Measurements from ENCODE around the gene MAPK7. TPM values are rescaled to one million over a fixed set of nuclear protein-coding genes. Genes with fewer than 3 reads are reported as not detected.
A peak's percentile ranks its signal among the peaks of the same experiment; 100 is the strongest.

Gene MAPK7
- total and polyA plus RNA-seq, 2 of the 8 experiments (the other 6 are each of a cell fraction or from before 2014, with no cell fraction given) = 15.2 to 28.1 TPM

DNA sequence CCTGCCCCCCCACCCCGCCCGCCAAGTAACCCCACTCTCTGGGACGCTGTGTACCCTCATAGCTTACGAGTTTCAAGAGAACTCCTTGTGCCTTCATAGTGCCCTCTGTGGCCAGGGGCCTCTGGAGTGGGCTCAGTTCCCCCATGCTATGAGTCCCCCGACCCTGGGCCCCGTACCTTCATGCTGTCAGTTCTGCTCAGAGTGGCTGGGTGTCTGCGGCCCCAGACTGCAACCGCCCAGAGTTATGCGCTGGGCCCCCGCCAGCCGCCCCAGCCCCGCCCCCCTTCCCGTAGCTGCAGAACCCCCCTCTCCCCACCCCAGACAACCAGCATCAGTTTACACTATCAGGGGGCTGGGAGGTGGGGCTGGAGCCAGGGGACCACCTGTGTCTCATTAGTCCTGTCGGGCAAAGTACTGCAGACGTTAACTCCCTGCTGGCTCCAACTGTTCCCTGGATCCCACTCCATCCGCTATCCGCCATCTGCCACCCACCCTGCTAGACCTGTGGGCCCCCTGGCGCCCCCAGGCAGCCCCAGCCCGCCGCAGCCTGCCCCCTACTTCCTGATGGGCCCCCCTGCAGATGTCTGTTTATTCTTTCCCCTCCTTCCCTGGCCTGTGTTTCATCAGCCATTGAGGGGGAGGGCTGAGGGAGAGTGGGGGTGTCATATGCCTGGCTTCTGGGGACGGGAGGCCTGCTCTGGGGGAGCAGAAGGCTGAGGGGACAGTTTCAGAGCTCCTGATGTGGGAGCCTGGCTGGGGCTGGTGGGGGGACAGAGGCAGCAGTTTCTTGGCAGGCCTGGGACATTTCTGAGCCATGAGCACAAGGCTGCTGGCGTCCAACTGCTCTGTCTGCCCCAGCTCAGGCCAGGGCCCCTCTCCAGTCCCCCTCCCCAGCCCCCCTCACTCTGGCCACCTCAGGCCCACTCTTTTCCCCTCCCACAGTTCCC is 8.9 kb downstream of the MAPK7 start, which contains the start of gene MFAP4:
Gene MFAP4 (minus strand): TSS at position 217 of the 947 bp plus-strand sequence. CDS start 35 bp downstream, at position 182.
- Histone ChIP-seq H2BK5ac (ENCODE audit: low read depth, low read length) (peak within 1 kb of the TSS; percentile 66; the same call in 1 of the 2 replicates), H3K79me2 (ENCODE audit: control insufficient read depth in 1 of 2, insufficient read depth in 2 of 2, low read length in 2 of 2) (peaks cover 0 to 3% of the 10 kb centered on the region in 2 experiments; a peak in 2 of 4 replicates), H3K4me1 (replicated peaks in 1 of 4; ENCODE audit: control insufficient read depth in 3 of 4, insufficient read depth in 4 of 4, low read length in 3 of 4) (peaks cover 8 to 22% (median 15%) of the 10 kb centered on the region in 4 experiments), H3K36me3 (ENCODE audit: control insufficient read depth in 2 of 4, insufficient read depth in 4 of 4, low read length in 3 of 4) (peaks cover 17 to 33% (median 21%) of the 10 kb centered on the region in 4 experiments), H2BK120ac (replicated peaks; ENCODE audit: low read depth, low read length) (peak within 1 kb of the TSS; percentile 27), H3K27ac (ENCODE audit: low read depth, low read length) (peak within 1 kb of the TSS; percentile 30; the same call in 1 of the 2 replicates), H4K20me1 (replicated peaks in 1 of 2; ENCODE audit: control insufficient read depth in 1 of 2, insufficient read depth in 2 of 2, low read length in 2 of 2) (peaks cover 3 to 13% of the 10 kb centered on the region in 2 experiments), H3K14ac (ENCODE audit: insufficient read length) (no peak within 1 kb of the TSS), H3K56ac (replicated peaks; ENCODE audit: insufficient read length, low read depth, low read length) (no peak within 1 kb of the TSS), H3K9me3 (ENCODE audit: insufficient read depth in 2 of 2, low read depth in 1 of 2, low read length in 1 of 2) (no peaks in the 10 kb centered on the region), H2AFZ (ENCODE audit: low read length) (no peak within 1 kb of the TSS), H4K8ac (ENCODE audit: extremely low read depth, insufficient read depth, low read length) (peak within 1 kb of the TSS; percentile 53; the same call in 1 of the 2 replicates), H3K4ac (replicated peaks; ENCODE audit: insufficient read length, low read depth, low read length) (peak within 1 kb of the TSS; percentile 95), H3K9ac (replicated peaks in 1 of 4; ENCODE audit: extremely low read depth in 1 of 4, low read depth in 3 of 4, low read length in 3 of 4) (peak within 1 kb of the TSS in 1 of 4 experiments; percentile 37; a peak in 1 of 7 replicates), H3K79me1 (ENCODE audit: low read depth, low read length) (peaks cover 5% of the 10 kb centered on the region), H2BK12ac (ENCODE audit: low read depth, low read length) (peak within 1 kb of the TSS; percentile 94), H2BK15ac (ENCODE audit: low read length) (peak within 1 kb of the TSS; percentile 96; the same call in 1 of the 2 replicates), H4K91ac (replicated peaks; ENCODE audit: insufficient read length, low read length) (peak within 1 kb of the TSS; percentile 77), H2BK20ac (ENCODE audit: low read length) (peak within 1 kb of the TSS; percentile 93; the same call in 1 of the 2 replicates), H4K5ac (ENCODE audit: insufficient read length, low read depth, low read length) (peak within 1 kb of the TSS; percentile 58), H3K18ac (ENCODE audit: extremely low read depth, low read length) (peak within 1 kb of the TSS; percentile 75), H2AK5ac (ENCODE audit: low read depth, low read length) (peak within 1 kb of the TSS; percentile 53; the same call in 1 of the 2 replicates), H3K4me2 (ENCODE audit: insufficient read depth in 1 of 2, low read depth in 2 of 2, low read length in 2 of 2) (peak within 1 kb of the TSS; percentile 46 to 53), H3K23ac (ENCODE audit: insufficient read length) (no peak within 1 kb of the TSS), H3K23me2 (ENCODE audit: low read depth, low read length) (peaks cover 3% of the 10 kb centered on the region; the same call in 1 of the 2 replicates), H3K27me3 (replicated peaks in 1 of 4; ENCODE audit: control insufficient read depth in 3 of 4, extremely low read depth in 1 of 4, insufficient read depth in 3 of 4, low read length in 3 of 4) (no peaks in the 10 kb centered on the region), H3K4me3 (ENCODE audit: extremely low read depth in 1 of 4, insufficient read depth in 2 of 4, low read depth in 3 of 4, low read length in 4 of 4) (peak within 1 kb of the TSS in 3 of 4 experiments; percentile 17 to 49 (median 18); a peak in 4 of 8 replicates)
- CTCF ChIA-PET (ENCODE audit: partially characterized antibody) = interaction anchor here (0.8 to 2.1 kb wide), 3 partner anchors 10 to 60 kb away, joined by 3 to 12 read pairs (median 3); partner anchors contain the start of gene B9D1
- peak in 1 of 2 experiments; percentile 66 for DNase-seq (ENCODE audit: low read depth in 1 of 2, low spot score in 2 of 2)
- 15% methylated on average over 10 of the region's 22 CpGs; no CpG with 5 or more reads in 1 of the 2 experiments for WGBS, 2 experiments (ENCODE audit: extremely low coverage in 1 of 2, insufficient coverage in 1 of 2, insufficient read length in 1 of 2, insufficient replicate concordance in 2 of 2, low coverage in 1 of 2, low lambda C conversion rate in 2 of 2, missing lambda C conversion rate in 1 of 2)
- TF ChIP-seq TAF1 (IDR thresholded peaks at IDR 0.05; ENCODE audit: low read depth, low read length) (peak; percentile 48; the same call in 1 of the 2 replicates), RNF2 (IDR thresholded peaks at IDR 0.05; ENCODE audit: borderline replicate concordance, low read depth, low read length, missing control alignments, poor library complexity, severe bottlenecking) (no peak), CTBP2 (IDR thresholded peaks at IDR 0.05; ENCODE audit: borderline replicate concordance, insufficient read depth, insufficient read length, low read length) (no peak), SIRT6 (IDR thresholded peaks at IDR 0.05; ENCODE audit: low read length) (no peak), CBX8 (IDR thresholded peaks at IDR 0.05; ENCODE audit: borderline replicate concordance, low read depth, low read length) (no peak), SIN3A (conservative IDR thresholded peaks at IDR 0.05 in 1 of 2, IDR thresholded peaks at IDR 0.05 in 1 of 2; ENCODE audit: low read depth in 1 of 2, low read length in 2 of 2) (0 out of 4 replicates have a peak, but pooled peaks of 1 of the 2 experiments have one; percentile 35), CEBPB (IDR thresholded peaks at IDR 0.05; ENCODE audit: low read depth, low read length) (0 out of 2 replicates have a peak, but pooled peaks have one; percentile 8), MAFK (IDR thresholded peaks at IDR 0.05; ENCODE audit: low read depth, low read length) (no peak), TEAD4 (IDR thresholded peaks at IDR 0.05; ENCODE audit: low read depth, low read length) (0 out of 2 replicates have a peak, but pooled peaks have one; percentile 3)
- FAIRE-seq = no peak
- POLR2A ChIA-PET (ENCODE audit: partially characterized antibody) = interaction anchor here (0.8 to 2.7 kb wide), 9 partner anchors 9 to 284 kb away, joined by 3 to 23 read pairs (median 3); partner anchors contain the start of genes B9D1 and MAPK7

Measured in H1 (cell line).